HepG2 (cell line): ENCODE results near the gene FAM20A. TPM values are rescaled to one million over a fixed set of nuclear protein-coding genes. Genes with fewer than 3 reads are reported as not detected.

Source experiments
- AGO1 ChIP-seq: fragments of 200-400 bp; formaldehyde crosslinking; IDR thresholded peaks from 2 replicates; pipeline ENCODE4 v1.6.1; 2017; ENCODE audit warnings: mild to moderate bottlenecking, low read depth, low read length, moderate library complexity; ENCODE audit not compliant: poor library complexity, severe bottlenecking
- AKAP8 ChIP-seq: sonication (generic); formaldehyde crosslinking; IDR thresholded peaks from 2 replicates; pipeline ENCODE4 v1.5.1; 2020; ENCODE audit warnings: mild to moderate bottlenecking, missing genetic modification reagents
- BCL3 ChIP-seq: sonication (generic); formaldehyde crosslinking; IDR thresholded peaks from 2 replicates; pipeline ENCODE4 v1.5.1; 2020; ENCODE audit warnings: mild to moderate bottlenecking, missing genetic modification reagents, moderate library complexity
- GATAD2A ChIP-seq: IDR thresholded peaks from 2 replicates; pipeline ENCODE4 v1.6.1; 2016
- HMG20A ChIP-seq: IDR thresholded peaks from 2 replicates; pipeline ENCODE4 v1.6.1; 2016; ENCODE audit warnings: borderline replicate concordance
- HNF1B ChIP-seq: sonication (generic); formaldehyde crosslinking; IDR thresholded peaks from 2 replicates; pipeline ENCODE4 v1.5.1; 2020; ENCODE audit warnings: mild to moderate bottlenecking, moderate library complexity, missing genetic modification reagents
- HNF4A ChIP-seq: sonication (generic); formaldehyde crosslinking; IDR thresholded peaks from 2 replicates; pipeline ENCODE4 v1.4.0; 2020; ENCODE audit warnings: missing genetic modification reagents
- HNRNPUL1 ChIP-seq: fragments of 200-400 bp; formaldehyde crosslinking; IDR thresholded peaks from 2 replicates; pipeline ENCODE4 v1.6.1; 2017; ENCODE audit warnings: low read depth, mild to moderate bottlenecking, low read length, moderate library complexity
- LRRFIP1 ChIP-seq: sonication (generic); formaldehyde crosslinking; conservative IDR thresholded peaks from 2 replicates; pipeline ENCODE4 v1.4.0; 2020; ENCODE audit warnings: missing genetic modification reagents
- STAG1 ChIP-seq: sonication (generic); formaldehyde crosslinking; IDR thresholded peaks from 2 replicates; pipeline ENCODE4 v1.4.0; 2020; ENCODE audit warnings: missing genetic modification reagents
- TFAP4 ChIP-seq: sonication (generic); IDR thresholded peaks from 2 replicates; pipeline ENCODE4 v1.6.1; 2016; ENCODE audit warnings: low read depth, borderline replicate concordance
- ZBTB20 ChIP-seq: sonication (generic); formaldehyde crosslinking; IDR thresholded peaks from 2 replicates; pipeline ENCODE4 v1.8.1; 2023; ENCODE audit warnings: missing genetic modification reagents, low read depth, mild to moderate bottlenecking, borderline replicate concordance
- ZBTB26 ChIP-seq: IDR thresholded peaks from 2 replicates; pipeline ENCODE4 v1.6.1; 2016; ENCODE audit warnings: missing compliant biosample characterization, missing genetic modification reagents, borderline replicate concordance
- ZC3H4 ChIP-seq: sonication (generic); formaldehyde crosslinking; IDR thresholded peaks from 2 replicates; pipeline ENCODE4 v1.4.0; 2020; ENCODE audit warnings: missing genetic modification reagents, borderline replicate concordance
- ZMYM2 ChIP-seq: sonication (generic); formaldehyde crosslinking; IDR thresholded peaks from 2 replicates; pipeline ENCODE4 v1.8.0; 2022; ENCODE audit warnings: mild to moderate bottlenecking, missing genetic modification reagents
- ZNF639 ChIP-seq: conservative IDR thresholded peaks from 2 replicates; pipeline ENCODE4 v1.6.1; 2018; ENCODE audit warnings: missing genetic modification reagents
- ZNF674 ChIP-seq: sonication (generic); formaldehyde crosslinking; IDR thresholded peaks from 2 replicates; pipeline ENCODE4 v1.5.0; 2020; ENCODE audit warnings: low read depth, mild to moderate bottlenecking, missing genetic modification reagents
- ZNF709 ChIP-seq: sonication (generic); formaldehyde crosslinking; IDR thresholded peaks from 2 replicates; pipeline ENCODE4 v1.5.0; 2020; ENCODE audit warnings: mild to moderate bottlenecking, missing genetic modification reagents
- ZNF761 ChIP-seq: sonication (generic); formaldehyde crosslinking; conservative IDR thresholded peaks from 2 replicates; pipeline ENCODE4 v1.4.0; 2020; ENCODE audit warnings: mild to moderate bottlenecking, missing genetic modification reagents
- ZNF768 ChIP-seq: sonication (generic); formaldehyde crosslinking; IDR thresholded peaks from 2 replicates; pipeline ENCODE4 v1.4.0; 2020; ENCODE audit warnings: missing genetic modification reagents
- polyA plus RNA-seq, 8 experiments: library from polyadenylated mRNA; depleted of rRNA in 3 of 8; stranded (reverse) in 7 of 8; unstranded in 1 of 8; fragments of >200 nt; fragmentation: Illumina TruSeq in 4 of 8; extraction: Trizol in 4 of 8; gene quantifications; 2 replicates each; pipeline versions ENCODE4 v1.2.1 to v1.2.3, GENCODE V29; 2011 to 2016; ENCODE audit warnings: low read depth in 4 of 8, missing spikeins in 1 of 8, mixed read lengths in 1 of 8; ENCODE audit not compliant: insufficient read depth in 1 of 8
- total RNA-seq, 5 experiments: library from RNA; depleted of rRNA; stranded (reverse); fragments of >200 nt; fragmentation: Illumina TruSeq; extraction: Trizol; gene quantifications; 2 replicates each; pipeline ENCODE4 v1.2.3, GENCODE V29; 2016; ENCODE audit warnings: low read depth in 1 of 5

FAM20A gene
- total and polyA plus RNA-seq, 2 of the 13 experiments (the other 11 are each of a cell fraction or from before 2014, with no cell fraction given), result 9.3 to 20.7 TPM

GRCh38 chr17:68539548-68540467 is 61.4 kb downstream of the FAM20A start (continued):
- TF ChIP-seq ZNF709 (0 out of 2 replicates have a peak, but pooled peaks have one; percentile 7), ZNF674 (no peak), ZNF768 (CRISPR knock-in tag) (no peak), LRRFIP1 (no peak), ZBTB20 (CRISPR knock-in tag) (no peak), ZC3H4 (CRISPR knock-in tag) (no peak), GATAD2A (CRISPR knock-in tag) (no peak), ZMYM2 (CRISPR knock-in tag) (no peak), ZBTB26 (CRISPR knock-in tag) (no peak), BCL3 (CRISPR knock-in tag) (0 out of 2 replicates have a peak, but pooled peaks have one; percentile 13), HNF4A (CRISPR knock-in tag) (no peak), HMG20A (CRISPR knock-in tag) (no peak), HNF1B (CRISPR knock-in tag) (no peak), HNRNPUL1 (no peak), ZNF639 (CRISPR knock-in tag) (no peak), AGO1 (no peak), TFAP4 (peak; percentile 69; the same call in 1 of the 2 replicates), AKAP8 (CRISPR knock-in tag) (no peak), STAG1 (CRISPR knock-in tag) (peak; percentile 48), ZNF761 (CRISPR knock-in tag) (no peak)
